GM18870 (cell line): Measurements from ENCODE around the gene LARP4B.

ENCODE experiments used
- ATAC-seq: cut with Tn5 transposase; IDR thresholded peaks from one replicate; pipeline ENCODE4 v1.9.1; 2021; ENCODE audit warnings: moderate library complexity; ENCODE audit not compliant: unreplicated experiment

The LARP4B gene

GRCh38 chr10:789831-790701 lies 141.4 kb downstream of the LARP4B start:
- ATAC-seq, result no peak

- no peak for ATAC-seq
These were observed 142.4 kb downstream of the LARP4B start for GRCh38 chr10:788796-789748.

- no peak for ATAC-seq
These were observed 143.4 kb downstream of the LARP4B start for GRCh38 chr10:787933-788651.

- ATAC-seq, result no peak
These were observed 144.7 kb downstream of the LARP4B start for GRCh38 chr10:786633-787474.

GRCh38 chr10:785861-786214 lies 145.7 kb downstream of the LARP4B start:
- no peak for ATAC-seq

GRCh38 chr10:785089-785860 lies 146.2 kb downstream of the LARP4B start:
- ATAC-seq, result no peak

- no peak for ATAC-seq
These were observed 147.0 kb downstream of the LARP4B start for GRCh38 chr10:784403-785088.

GRCh38 chr10:782751-783648 lies 148.5 kb downstream of the LARP4B start:
- no peak for ATAC-seq

- no peak for ATAC-seq
These were observed 150.7 kb downstream of the LARP4B start for GRCh38 chr10:780536-781524.

- no peak for ATAC-seq
These were observed 152.7 kb downstream of the LARP4B start for GRCh38 chr10:778626-779330.

GRCh38 chr10:777913-778479 lies 153.5 kb downstream of the LARP4B start:
- no peak for ATAC-seq

- no peak for ATAC-seq
These were observed 154.7 kb downstream of the LARP4B start for GRCh38 chr10:776772-777171.

- ATAC-seq, result no peak
These were observed 156.0 kb downstream of the LARP4B start for GRCh38 chr10:775245-776075.

- ATAC-seq, result no peak
These were observed 156.8 kb downstream of the LARP4B start for GRCh38 chr10:774661-775244.

GRCh38 chr10:774223-774622 lies 157.3 kb downstream of the LARP4B start:
- ATAC-seq, result no peak
